ENCODE data around the gene MPP4.

The MPP4 gene

DNA sequence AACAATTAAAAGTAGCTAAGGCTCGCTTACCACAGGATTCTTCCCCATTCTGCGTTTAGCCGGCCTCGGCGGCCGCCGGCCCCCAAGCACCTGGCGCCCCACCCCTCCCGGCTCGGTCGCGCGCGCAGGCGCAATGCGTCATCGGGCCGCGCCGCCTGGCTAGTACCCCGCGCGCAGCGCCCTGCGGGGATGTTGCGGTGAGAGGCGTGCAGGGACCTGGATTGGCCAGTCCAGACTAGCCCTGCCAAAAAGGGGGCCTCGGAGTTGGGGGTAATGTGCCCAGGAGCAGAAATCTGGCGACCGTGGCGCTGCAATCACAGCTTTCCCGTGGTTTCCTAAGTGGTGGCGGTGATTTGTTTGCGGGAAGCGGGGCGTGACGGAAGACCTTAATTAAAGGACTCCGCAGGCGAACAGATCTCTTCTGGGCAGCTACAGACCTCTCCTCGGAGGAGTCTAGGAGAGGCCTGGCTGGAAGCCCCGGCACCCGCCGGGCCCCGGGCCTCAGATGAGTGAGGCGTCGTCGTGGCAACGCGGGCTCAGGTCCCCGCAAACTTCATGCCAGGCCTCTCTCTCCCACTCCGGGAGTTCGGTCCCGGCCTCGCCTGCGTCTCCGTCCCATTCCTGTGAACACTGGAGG is 55.7 kb downstream of the MPP4 start:
- H3K27ac ChIP-seq (ENCODE audit: low read length) = peak overlapping the region; percentile 84
- peak; percentile 82 for ATAC-seq (ENCODE audit: insufficient read depth, low read depth)
- H2AFZ ChIP-seq (ENCODE audit: low read depth, low read length) = peak overlapping the region; percentile 100
- DNase-seq = peak; percentile 84
- TF ChIP-seq, protein P1, sequence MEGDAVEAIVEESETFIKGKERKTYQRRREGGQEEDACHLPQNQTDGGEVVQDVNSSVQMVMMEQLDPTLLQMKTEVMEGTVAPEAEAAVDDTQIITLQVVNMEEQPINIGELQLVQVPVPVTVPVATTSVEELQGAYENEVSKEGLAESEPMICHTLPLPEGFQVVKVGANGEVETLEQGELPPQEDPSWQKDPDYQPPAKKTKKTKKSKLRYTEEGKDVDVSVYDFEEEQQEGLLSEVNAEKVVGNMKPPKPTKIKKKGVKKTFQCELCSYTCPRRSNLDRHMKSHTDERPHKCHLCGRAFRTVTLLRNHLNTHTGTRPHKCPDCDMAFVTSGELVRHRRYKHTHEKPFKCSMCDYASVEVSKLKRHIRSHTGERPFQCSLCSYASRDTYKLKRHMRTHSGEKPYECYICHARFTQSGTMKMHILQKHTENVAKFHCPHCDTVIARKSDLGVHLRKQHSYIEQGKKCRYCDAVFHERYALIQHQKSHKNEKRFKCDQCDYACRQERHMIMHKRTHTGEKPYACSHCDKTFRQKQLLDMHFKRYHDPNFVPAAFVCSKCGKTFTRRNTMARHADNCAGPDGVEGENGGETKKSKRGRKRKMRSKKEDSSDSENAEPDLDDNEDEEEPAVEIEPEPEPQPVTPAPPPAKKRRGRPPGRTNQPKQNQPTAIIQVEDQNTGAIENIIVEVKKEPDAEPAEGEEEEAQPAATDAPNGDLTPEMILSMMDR (IDR thresholded peaks at IDR 0.05; ENCODE audit: borderline replicate concordance, extremely low read depth, low read length, poor library complexity, severe bottlenecking) = peak; percentile 18
- TF ChIP-seq EZH2 (IDR thresholded peaks at IDR 0.05; ENCODE audit: borderline replicate concordance, low read depth, low read length, severe bottlenecking) = no peak
- peaks cover 15% of the 10 kb centered on the region; the same call in 1 of the 2 replicates for H3K36me3 ChIP-seq (ENCODE audit: insufficient read depth, low read length)
- H3K9me3 ChIP-seq (ENCODE audit: insufficient read depth, low read length, severe bottlenecking) = no peaks in the 10 kb centered on the region
- peak overlapping the region; percentile 44 to 98 for H3K4me3 ChIP-seq (ENCODE audit: low read depth in 1 of 2, low read length in 2 of 2)
- peaks cover 24% of the 10 kb centered on the region for H3K79me2 ChIP-seq (ENCODE audit: insufficient read depth, low read length)
- no peaks in the 10 kb centered on the region for H3K27me3 ChIP-seq (ENCODE audit: insufficient read depth, low read length, poor library complexity)
- peaks cover 27% of the 10 kb centered on the region for H3K4me1 ChIP-seq (ENCODE audit: insufficient read depth, low read length)
- H3K9ac ChIP-seq (ENCODE audit: low read depth, low read length) = peak overlapping the region; percentile 92
- H3K4me2 ChIP-seq (ENCODE audit: insufficient read depth, low read length) = peak overlapping the region; percentile 71
- H4K20me1 ChIP-seq (ENCODE audit: insufficient read depth, low read length) = no peaks in the 10 kb centered on the region

DNA sequence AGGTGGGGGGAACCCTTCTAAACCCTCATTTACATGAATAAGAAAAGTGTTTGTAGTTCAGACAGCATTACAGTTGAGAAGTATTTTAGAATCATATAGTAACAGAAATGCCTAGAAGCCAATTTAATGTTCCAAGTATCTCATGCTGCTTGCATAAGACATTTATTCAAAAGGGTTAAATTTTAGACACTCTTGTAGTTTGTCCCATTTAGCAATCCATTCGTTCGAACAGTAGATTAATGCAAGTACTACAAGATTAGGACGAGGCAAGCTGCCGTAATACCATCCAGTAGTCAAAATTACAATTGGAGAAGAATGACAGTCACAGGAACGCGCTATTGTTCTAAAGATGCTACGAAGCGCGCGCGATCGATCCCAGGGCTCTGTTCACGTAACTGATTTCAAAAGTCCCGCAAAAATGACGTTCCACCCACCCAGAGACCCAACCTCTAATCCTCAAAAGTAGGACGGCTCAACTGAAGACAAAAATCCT is 56.3 kb downstream of the MPP4 start:
- Histone ChIP-seq H3K27me3 (ENCODE audit: insufficient read depth, low read length, poor library complexity) (no peaks in the 10 kb centered on the region), H4K20me1 (ENCODE audit: insufficient read depth, low read length) (no peaks in the 10 kb centered on the region), H3K36me3 (ENCODE audit: insufficient read depth, low read length) (peaks cover 16% of the 10 kb centered on the region; the same call in 1 of the 2 replicates), H3K4me1 (ENCODE audit: insufficient read depth, low read length) (peaks cover 27% of the 10 kb centered on the region), H2AFZ (ENCODE audit: low read depth, low read length) (peak overlapping the region; percentile 100), H3K4me3 (ENCODE audit: low read depth in 1 of 2, low read length in 2 of 2) (peak overlapping the region; percentile 44 to 98), H3K79me2 (ENCODE audit: insufficient read depth, low read length) (peaks cover 24% of the 10 kb centered on the region), H3K27ac (ENCODE audit: low read length) (peak overlapping the region; percentile 84), H3K4me2 (ENCODE audit: insufficient read depth, low read length) (peak overlapping the region; percentile 71), H3K9ac (ENCODE audit: low read depth, low read length) (peak overlapping the region; percentile 92), H3K9me3 (ENCODE audit: insufficient read depth, low read length, severe bottlenecking) (no peaks in the 10 kb centered on the region)
- ATAC-seq (ENCODE audit: insufficient read depth, low read depth) (peak; percentile 51; the same call in 2 of the 3 replicates), DNase-seq (no peak)
- TF ChIP-seq EZH2 (IDR thresholded peaks at IDR 0.05; ENCODE audit: borderline replicate concordance, low read depth, low read length, severe bottlenecking) = no peak
- TF ChIP-seq, protein P1 (IDR thresholded peaks at IDR 0.05; ENCODE audit: borderline replicate concordance, extremely low read depth, low read length, poor library complexity, severe bottlenecking) = no peak

DNA sequence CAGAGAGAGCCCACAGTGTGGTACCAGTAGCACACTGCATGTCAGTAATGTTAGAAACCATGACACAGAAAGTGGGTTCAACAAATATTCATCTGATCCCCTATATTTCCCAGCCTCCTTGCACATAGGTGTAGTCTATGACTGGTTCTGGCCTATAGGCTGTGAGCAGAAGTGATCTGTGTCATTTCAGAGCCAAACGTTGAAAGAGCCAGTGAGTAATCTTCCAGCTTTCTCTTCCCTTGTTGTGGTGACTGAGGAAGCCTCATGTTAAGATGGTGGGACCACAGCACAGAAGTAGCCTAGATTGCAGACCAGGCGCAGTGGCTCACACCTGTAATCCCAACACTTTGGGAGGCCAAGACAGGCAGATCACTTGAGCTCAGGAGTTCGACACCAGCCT is 59.2 kb downstream of the MPP4 start:
- Histone ChIP-seq H2AFZ (ENCODE audit: low read depth, low read length) (no peak overlapping the region), H3K27ac (ENCODE audit: low read length) (no peak overlapping the region), H3K36me3 (ENCODE audit: insufficient read depth, low read length) (peaks cover 42% of the 10 kb centered on the region), H3K4me3 (ENCODE audit: low read depth in 1 of 2, low read length in 2 of 2) (no peak overlapping the region), H3K9ac (ENCODE audit: low read depth, low read length) (no peak overlapping the region), H3K27me3 (ENCODE audit: insufficient read depth, low read length, poor library complexity) (no peaks in the 10 kb centered on the region), H3K4me1 (ENCODE audit: insufficient read depth, low read length) (peaks cover 27% of the 10 kb centered on the region), H4K20me1 (ENCODE audit: insufficient read depth, low read length) (no peaks in the 10 kb centered on the region), H3K79me2 (ENCODE audit: insufficient read depth, low read length) (peaks cover 24% of the 10 kb centered on the region), H3K4me2 (ENCODE audit: insufficient read depth, low read length) (no peak overlapping the region; the same call in 1 of the 2 replicates), H3K9me3 (ENCODE audit: insufficient read depth, low read length, severe bottlenecking) (no peaks in the 10 kb centered on the region)
- TF ChIP-seq EZH2 (IDR thresholded peaks at IDR 0.05; ENCODE audit: borderline replicate concordance, low read depth, low read length, severe bottlenecking) = no peak
- TF ChIP-seq, protein P1 (IDR thresholded peaks at IDR 0.05; ENCODE audit: borderline replicate concordance, extremely low read depth, low read length, poor library complexity, severe bottlenecking) = no peak
- ATAC-seq (ENCODE audit: insufficient read depth, low read depth) = no peak
- peak; percentile 9 for DNase-seq

Data from DND-41 (cell line).